Large intestine (tissue), 3 donors: Measurements from ENCODE around the gene VIPR2. TPM values are rescaled to one million over a fixed set of nuclear protein-coding genes. Genes with fewer than 3 reads are reported as not detected.

Experiments used
- DNase-seq, 2 donors: peaks; one replicate each; pipeline versions ENCODE4 v3.0.0 to v3.0.0-alpha.2; 2013
- H3K27ac ChIP-seq: one replicate; pipeline ENCODE4 v1.5.1; 2013; ENCODE audit warnings: low read length
- H3K27me3 ChIP-seq: 2 replicates; pipeline ENCODE4 v1.6.1; 2013; ENCODE audit warnings: low read length; ENCODE audit not compliant: control insufficient read depth, insufficient read depth
- H3K36me3 ChIP-seq: 2 replicates; pipeline ENCODE4 v1.6.1; 2013; ENCODE audit warnings: low read length; ENCODE audit not compliant: control insufficient read depth, insufficient read depth
- H3K4me1 ChIP-seq: one replicate; pipeline ENCODE4 v1.6.1; 2013; ENCODE audit warnings: low read length; ENCODE audit not compliant: control insufficient read depth, insufficient read depth
- H3K4me3 ChIP-seq: one replicate; pipeline ENCODE4 v1.5.1; 2013; ENCODE audit warnings: low read length
- H3K9me3 ChIP-seq: one replicate; pipeline ENCODE4 v1.6.1; 2013; ENCODE audit warnings: mild to moderate bottlenecking, low read depth, low read length, moderate library complexity; ENCODE audit not compliant: control insufficient read depth
- WGBS: methylation state at CpG from one replicate; pipeline ENCODE4 v1.1.5; 2013; ENCODE audit warnings: low lambda C conversion rate; ENCODE audit not compliant: insufficient coverage; 5-methylcytosine and 5-hydroxymethylcytosine counted together
- polyA plus RNA-seq: library from polyadenylated mRNA; unstranded; fragments of 120-200 nt; gene quantifications from one replicate; pipeline ENCODE4 v1.2.1, GENCODE V29; 2013

Gene VIPR2
- polyA plus RNA-seq, 1 donor, result 1.4 TPM

DNA sequence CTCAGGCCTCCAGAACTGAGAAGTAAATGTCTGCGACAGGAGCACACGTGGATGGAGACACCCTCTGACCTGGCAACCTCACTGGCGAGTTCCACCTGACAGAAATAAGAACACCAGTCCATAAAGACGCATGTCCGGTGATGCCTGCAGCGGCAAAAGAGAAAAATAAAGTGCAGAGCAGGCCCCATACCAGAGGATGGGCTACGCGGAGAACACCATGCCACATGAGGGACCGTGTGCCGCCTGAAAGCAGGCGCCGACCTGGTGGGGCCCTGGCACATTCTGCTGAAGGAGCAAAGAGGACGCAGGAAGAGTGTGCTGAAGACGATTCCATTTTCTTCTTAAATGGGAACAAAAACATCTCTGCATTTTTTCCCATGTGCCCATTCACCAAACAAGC, 105.0 kb downstream of the VIPR2 start:
- Histone ChIP-seq H3K4me3 (no peak overlapping the region), H3K36me3 (no peaks in the 10 kb centered on the region), H3K27me3 (no peaks in the 10 kb centered on the region), H3K27ac (no peak overlapping the region), H3K9me3 (no peaks in the 10 kb centered on the region), H3K4me1 (no peaks in the 10 kb centered on the region)
- no peak for DNase-seq
- 90% methylated on average over 2 of the region's 14 CpGs for WGBS

GRCh38 chr7:159038066-159038465, 106.6 kb downstream of the VIPR2 start:
- Histone ChIP-seq H3K27ac (no peak overlapping the region), H3K4me1 (no peaks in the 10 kb centered on the region), H3K9me3 (no peaks in the 10 kb centered on the region), H3K36me3 (no peaks in the 10 kb centered on the region), H3K27me3 (no peaks in the 10 kb centered on the region), H3K4me3 (no peak overlapping the region)
- DNase-seq, result no peak
- WGBS, result no CpG with 5 or more reads among the region's 10 CpGs

GRCh38 chr7:159036916-159037605, 107.6 kb downstream of the VIPR2 start:
- WGBS, result no CpG with 5 or more reads among the region's 21 CpGs
- Histone ChIP-seq H3K4me1 (no peaks in the 10 kb centered on the region), H3K27me3 (no peaks in the 10 kb centered on the region), H3K27ac (no peak overlapping the region), H3K36me3 (no peaks in the 10 kb centered on the region), H3K9me3 (no peaks in the 10 kb centered on the region), H3K4me3 (no peak overlapping the region)
- peak; percentile 46 to 65 for DNase-seq

GRCh38 chr7:159035571-159036073, 109.0 kb downstream of the VIPR2 start:
- Histone ChIP-seq H3K27me3 (no peaks in the 10 kb centered on the region), H3K4me3 (no peak overlapping the region), H3K36me3 (no peaks in the 10 kb centered on the region), H3K9me3 (no peaks in the 10 kb centered on the region), H3K4me1 (peaks cover 5% of the 10 kb centered on the region), H3K27ac (no peak overlapping the region)
- no CpG with 5 or more reads among the region's 21 CpGs for WGBS
- DNase-seq, result no peak

DNA sequence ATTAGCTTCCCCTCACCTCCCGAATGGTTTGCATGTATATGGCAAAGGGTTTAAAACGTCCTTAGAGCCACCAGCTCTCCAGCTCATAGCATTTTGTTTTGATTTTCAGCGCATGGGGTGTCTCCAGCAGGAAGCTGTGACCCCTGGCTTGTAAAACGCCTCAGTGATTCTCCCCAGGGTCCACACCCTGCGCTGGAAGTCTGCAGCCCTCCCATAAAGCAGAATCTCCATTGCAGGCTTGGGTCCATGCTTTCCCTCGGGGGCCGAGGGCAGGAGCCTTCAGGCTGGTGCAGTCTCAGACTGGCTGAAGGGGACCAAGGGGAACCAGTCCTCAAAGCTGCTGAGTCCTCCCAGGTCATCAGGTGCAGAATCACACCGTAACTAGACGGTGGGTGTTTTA, 109.7 kb downstream of the VIPR2 start:
- WGBS, result no CpG with 5 or more reads among the region's 9 CpGs

DNA sequence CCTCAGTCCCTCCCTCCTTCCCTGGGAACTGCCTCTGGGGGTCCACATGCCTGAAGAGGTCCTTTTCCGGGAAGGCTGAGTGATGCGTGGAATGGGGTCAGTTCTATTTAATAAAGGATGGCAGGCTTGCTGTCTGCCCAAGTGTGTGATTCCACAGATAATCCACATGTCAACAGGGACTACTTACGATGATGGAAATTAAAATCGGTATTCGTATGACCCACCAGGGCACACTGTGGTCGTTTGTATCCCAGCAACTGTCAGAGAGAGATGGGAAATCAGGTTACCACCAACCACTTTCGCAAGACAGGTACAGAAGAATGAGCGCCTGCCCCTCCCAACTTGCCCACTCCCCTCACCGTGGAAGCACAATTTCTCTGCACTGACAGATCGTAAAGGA, 110.3 kb downstream of the VIPR2 start:
- Histone ChIP-seq H3K36me3 (no peaks in the 10 kb centered on the region), H3K4me3 (no peak overlapping the region), H3K27me3 (no peaks in the 10 kb centered on the region), H3K9me3 (peaks cover 2% of the 10 kb centered on the region), H3K4me1 (peaks cover 5% of the 10 kb centered on the region), H3K27ac (no peak overlapping the region)
- no peak for DNase-seq
- no CpG with 5 or more reads among the region's 10 CpGs for WGBS

More for the DNA sequence above, 109.7 kb downstream of the VIPR2 start:
- Histone ChIP-seq H3K4me3 (no peak overlapping the region), H3K36me3 (no peaks in the 10 kb centered on the region), H3K4me1 (peaks cover 5% of the 10 kb centered on the region), H3K27ac (no peak overlapping the region), H3K9me3 (no peaks in the 10 kb centered on the region), H3K27me3 (no peaks in the 10 kb centered on the region)
- no peak for DNase-seq

DNA sequence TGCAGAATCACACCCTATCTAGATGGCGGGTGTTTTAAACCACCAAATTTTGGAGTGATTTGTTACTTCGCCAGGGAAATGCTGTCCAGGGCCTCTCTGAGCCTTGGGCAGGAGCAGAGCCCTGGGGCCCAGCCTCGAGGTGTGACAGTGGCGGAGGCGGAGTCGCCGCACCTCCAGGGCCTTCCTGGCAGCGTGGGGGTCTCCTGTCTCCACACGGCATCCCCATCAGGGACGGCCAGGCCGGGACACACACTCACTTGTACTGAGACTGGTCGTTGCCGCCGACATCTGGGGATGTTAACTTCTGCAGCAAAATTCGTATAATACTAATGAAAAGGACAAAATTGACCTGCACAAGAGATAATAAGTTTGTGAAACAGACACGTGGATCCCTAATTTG, 110.7 kb downstream of the VIPR2 start:
- Histone ChIP-seq H3K27ac (no peak overlapping the region), H3K4me1 (peaks cover 5% of the 10 kb centered on the region), H3K27me3 (no peaks in the 10 kb centered on the region), H3K4me3 (no peak overlapping the region), H3K9me3 (peaks cover 3% of the 10 kb centered on the region), H3K36me3 (no peaks in the 10 kb centered on the region)
- DNase-seq, result no peak
- no CpG with 5 or more reads among the region's 16 CpGs for WGBS

- Histone ChIP-seq H3K27ac (no peak overlapping the region), H3K9me3 (peaks cover 3% of the 10 kb centered on the region), H3K36me3 (no peaks in the 10 kb centered on the region), H3K4me1 (peaks cover 5% of the 10 kb centered on the region), H3K4me3 (no peak overlapping the region), H3K27me3 (no peaks in the 10 kb centered on the region)
- 94% methylated on average over 3 of the region's 5 CpGs for WGBS
- DNase-seq, result no peak
These were observed 111.2 kb downstream of the VIPR2 start for GRCh38 chr7:159033473-159033825.

- peaks cover 5% of the 10 kb centered on the region for H3K4me1 ChIP-seq
- H3K27me3 ChIP-seq, result peaks cover 2% of the 10 kb centered on the region
- DNase-seq, result no peak
- no peak overlapping the region for H3K4me3 ChIP-seq
- no CpG with 5 or more reads among the region's 13 CpGs for WGBS
- no peak overlapping the region for H3K27ac ChIP-seq
- H3K36me3 ChIP-seq, result no peaks in the 10 kb centered on the region
- H3K9me3 ChIP-seq, result peaks cover 3% of the 10 kb centered on the region
These were observed 111.8 kb downstream of the VIPR2 start for GRCh38 chr7:159032753-159033472.

DNA sequence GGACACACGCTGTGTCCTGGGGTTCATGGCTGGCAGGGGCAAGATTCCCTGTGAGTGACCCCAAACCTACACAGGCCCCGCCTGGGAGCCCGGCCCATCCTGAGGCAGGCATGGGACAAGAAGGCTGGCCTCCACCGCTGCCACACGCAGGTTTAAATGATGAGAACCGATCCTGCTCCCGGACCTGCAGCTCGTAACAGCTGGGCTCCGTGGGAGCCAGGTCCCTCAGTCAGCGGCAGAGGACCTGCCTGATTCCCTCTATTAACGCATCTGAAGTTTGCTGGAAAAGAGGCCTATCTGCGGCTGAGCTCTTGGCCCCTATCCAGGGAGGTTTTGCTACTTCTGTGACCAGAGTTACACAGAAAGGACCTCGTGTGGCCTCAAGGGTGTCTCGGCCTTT, 112.3 kb downstream of the VIPR2 start:
- H3K4me3 ChIP-seq, result no peak overlapping the region
- no CpG with 5 or more reads among the region's 14 CpGs for WGBS
- H3K27ac ChIP-seq, result no peak overlapping the region
- H3K27me3 ChIP-seq, result peaks cover 7% of the 10 kb centered on the region
- H3K9me3 ChIP-seq, result peaks cover 3% of the 10 kb centered on the region
- peaks cover 8% of the 10 kb centered on the region for H3K4me1 ChIP-seq
- no peaks in the 10 kb centered on the region for H3K36me3 ChIP-seq
- no peak for DNase-seq
